GM12875 (cell line): Measurements from ENCODE around the gene OSER1.

Experiments
- H3K4me3 ChIP-seq: one replicate; pipeline ENCODE4 v1.5.1; 2011; ENCODE audit warnings: low read depth, low read length, control low read depth
- CTCF ChIP-seq: IDR thresholded peaks from 2 replicates; pipeline ENCODE4 v1.5.1; 2011; ENCODE audit warnings: low read depth, mild to moderate bottlenecking, control low read depth, inconsistent platforms, low read length, moderate library complexity, borderline replicate concordance; ENCODE audit not compliant: insufficient read depth

The OSER1 gene

GRCh38 chr20:44183282-44183681 lies 27.3 kb downstream of the OSER1 start:
- no peak overlapping the region for H3K4me3 ChIP-seq
- TF ChIP-seq CTCF = no peak

- no peak for TF ChIP-seq CTCF
- H3K4me3 ChIP-seq = no peak overlapping the region
Observed at GRCh38 chr20:44182863-44183262, 27.7 kb downstream of the OSER1 start.

- TF ChIP-seq CTCF = no peak
- no peak overlapping the region for H3K4me3 ChIP-seq
Observed at GRCh38 chr20:44182135-44182765, 28.3 kb downstream of the OSER1 start.

GRCh38 chr20:44181611-44182010 lies 29.0 kb downstream of the OSER1 start:
- no peak overlapping the region for H3K4me3 ChIP-seq
- no peak for TF ChIP-seq CTCF

GRCh38 chr20:44180814-44181213 lies 29.8 kb downstream of the OSER1 start:
- no peak for TF ChIP-seq CTCF
- H3K4me3 ChIP-seq = no peak overlapping the region

GRCh38 chr20:44176833-44177534 lies 33.6 kb downstream of the OSER1 start:
- no peak overlapping the region for H3K4me3 ChIP-seq
- TF ChIP-seq CTCF = no peak
